ENCODE measurements around the gene NAGLU. TPM values are rescaled to one million over a fixed set of nuclear protein-coding genes. Genes with fewer than 3 reads are reported as not detected.

The NAGLU gene
- total RNA-seq, 1 experiment from 2014 or later = 91.8 TPM

GRCh38 chr17:42566883-42567573 is 31.0 kb downstream of the NAGLU start, which contains the start of gene MLX:
Gene MLX, plus strand, starts transcription at chr17:42567100. Its CDS starts 25 bp downstream, at chr17:42567125.
- DNase-seq (ENCODE audit: low read depth, low spot score) = peak; percentile 91
- in situ Hi-C loops (cut with HindIII; ENCODE audit: low pct_unique_long_range_greater_than_20kb, low sequenced_read_pairs) = no loop called here

GRCh38 chr17:42568341-42569111 is 32.5 kb downstream of the NAGLU start:
- in situ Hi-C loops (cut with HindIII; ENCODE audit: low pct_unique_long_range_greater_than_20kb, low sequenced_read_pairs) = no loop called here
- no peak for DNase-seq (ENCODE audit: low read depth, low spot score)

GRCh38 chr17:42571435-42572225 is 35.6 kb downstream of the NAGLU start:
- in situ Hi-C loops (cut with HindIII; ENCODE audit: low pct_unique_long_range_greater_than_20kb, low sequenced_read_pairs) = no loop called here
- no peak for DNase-seq (ENCODE audit: low read depth, low spot score)

- DNase-seq (ENCODE audit: low read depth, low spot score) = no peak
- in situ Hi-C loops (cut with HindIII; ENCODE audit: low pct_unique_long_range_greater_than_20kb, low sequenced_read_pairs) = no loop called here
These were observed 37.1 kb downstream of the NAGLU start for GRCh38 chr17:42573095-42573494.

GRCh38 chr17:42574463-42574862 is 38.4 kb downstream of the NAGLU start:
- no peak for DNase-seq (ENCODE audit: low read depth, low spot score)
- in situ Hi-C loops (cut with HindIII; ENCODE audit: low pct_unique_long_range_greater_than_20kb, low sequenced_read_pairs) = no loop called here

- in situ Hi-C loops (cut with HindIII; ENCODE audit: low pct_unique_long_range_greater_than_20kb, low sequenced_read_pairs) = no loop called here
These were observed 41.1 kb downstream of the NAGLU start for GRCh38 chr17:42577140-42577531.

GRCh38 chr17:42577532-42578281 is 41.7 kb downstream of the NAGLU start, which contains the start of gene PSMC3IP:
Gene PSMC3IP, minus strand, starts transcription at chr17:42577729. Its CDS starts 43 bp downstream, at chr17:42577686.
- in situ Hi-C loops (cut with HindIII; ENCODE audit: low pct_unique_long_range_greater_than_20kb, low sequenced_read_pairs) = no loop called here
- peak; percentile 94 for DNase-seq (ENCODE audit: low read depth, low spot score)

More at GRCh38 chr17:42577140-42577531, 41.1 kb downstream of the NAGLU start:
- no peak for DNase-seq (ENCODE audit: low read depth, low spot score)

GRCh38 chr17:42578282-42578869 is 42.3 kb downstream of the NAGLU start:
- peak; percentile 84 for DNase-seq (ENCODE audit: low read depth, low spot score)
- in situ Hi-C loops (cut with HindIII; ENCODE audit: low pct_unique_long_range_greater_than_20kb, low sequenced_read_pairs) = no loop called here

GRCh38 chr17:42579794-42580551 is 43.9 kb downstream of the NAGLU start:
- DNase-seq (ENCODE audit: low read depth, low spot score) = no peak
- in situ Hi-C loops (cut with HindIII; ENCODE audit: low pct_unique_long_range_greater_than_20kb, low sequenced_read_pairs) = no loop called here

- in situ Hi-C loops (cut with HindIII; ENCODE audit: low pct_unique_long_range_greater_than_20kb, low sequenced_read_pairs) = no loop called here
- DNase-seq (ENCODE audit: low read depth, low spot score) = no peak
These were observed 45.8 kb downstream of the NAGLU start for GRCh38 chr17:42581744-42582270.

- in situ Hi-C loops (cut with HindIII; ENCODE audit: low pct_unique_long_range_greater_than_20kb, low sequenced_read_pairs) = no loop called here
- no peak for DNase-seq (ENCODE audit: low read depth, low spot score)
These were observed 48.8 kb downstream of the NAGLU start for GRCh38 chr17:42584880-42585279.

- in situ Hi-C loops (cut with HindIII; ENCODE audit: low pct_unique_long_range_greater_than_20kb, low sequenced_read_pairs) = no loop called here
- no peak for DNase-seq (ENCODE audit: low read depth, low spot score)
These were observed 49.3 kb downstream of the NAGLU start for GRCh38 chr17:42585353-42585752.

- in situ Hi-C loops (cut with HindIII; ENCODE audit: low pct_unique_long_range_greater_than_20kb, low sequenced_read_pairs) = no loop called here
- DNase-seq (ENCODE audit: low read depth, low spot score) = no peak
These were observed 50.6 kb downstream of the NAGLU start for GRCh38 chr17:42586514-42587230.

- no peak for DNase-seq (ENCODE audit: low read depth, low spot score)
- in situ Hi-C loops (cut with HindIII; ENCODE audit: low pct_unique_long_range_greater_than_20kb, low sequenced_read_pairs) = no loop called here
These were observed 54.8 kb downstream of the NAGLU start for GRCh38 chr17:42590886-42591285.

GRCh38 chr17:42591411-42591810 is 55.4 kb downstream of the NAGLU start:
- DNase-seq (ENCODE audit: low read depth, low spot score) = no peak
- in situ Hi-C loops (cut with HindIII; ENCODE audit: low pct_unique_long_range_greater_than_20kb, low sequenced_read_pairs) = no loop called here
